Ectodermal cell (in vitro differentiated cells): ENCODE data around the gene CABLES1.
"Not testable (repeated sequence)": the region's sequence is repeated elsewhere in the genome, so short reads cannot be mapped to it uniquely, and the experiment has no call there.

Experiments used
- H3K27ac ChIP-seq: 2 replicates; pipeline ENCODE4 v1.7.0; 2013; ENCODE audit warnings: mild to moderate bottlenecking, low read depth, low read length; ENCODE audit not compliant: insufficient read depth, poor library complexity, severe bottlenecking
- H3K27me3 ChIP-seq: 2 replicates; pipeline ENCODE4 v1.7.0; 2013; ENCODE audit warnings: mild to moderate bottlenecking, low read length; ENCODE audit not compliant: insufficient read depth, control insufficient read depth, poor library complexity, severe bottlenecking
- H3K36me3 ChIP-seq: one replicate; pipeline ENCODE4 v1.7.0; 2013; ENCODE audit warnings: low read length; ENCODE audit not compliant: control insufficient read depth, insufficient read depth
- H3K4me1 ChIP-seq: one replicate; pipeline ENCODE4 v1.7.0; 2013; ENCODE audit warnings: low read length; ENCODE audit not compliant: control insufficient read depth, insufficient read depth
- H3K4me3 ChIP-seq: 2 replicates; pipeline ENCODE4 v1.7.0; 2013; ENCODE audit warnings: low read depth, low read length, control low read depth; ENCODE audit not compliant: insufficient read depth
- H3K9me3 ChIP-seq: 2 replicates; pipeline ENCODE4 v1.7.0; 2013; ENCODE audit warnings: mild to moderate bottlenecking, low read length, moderate library complexity; ENCODE audit not compliant: control insufficient read depth
- WGBS, 2 experiments: methylation state at CpG; one replicate each; pipeline ENCODE4 v1.1.7; 2013; ENCODE audit warnings: missing lambda C conversion rate in 2 of 2; 5-methylcytosine and 5-hydroxymethylcytosine counted together

CABLES1 gene

DNA sequence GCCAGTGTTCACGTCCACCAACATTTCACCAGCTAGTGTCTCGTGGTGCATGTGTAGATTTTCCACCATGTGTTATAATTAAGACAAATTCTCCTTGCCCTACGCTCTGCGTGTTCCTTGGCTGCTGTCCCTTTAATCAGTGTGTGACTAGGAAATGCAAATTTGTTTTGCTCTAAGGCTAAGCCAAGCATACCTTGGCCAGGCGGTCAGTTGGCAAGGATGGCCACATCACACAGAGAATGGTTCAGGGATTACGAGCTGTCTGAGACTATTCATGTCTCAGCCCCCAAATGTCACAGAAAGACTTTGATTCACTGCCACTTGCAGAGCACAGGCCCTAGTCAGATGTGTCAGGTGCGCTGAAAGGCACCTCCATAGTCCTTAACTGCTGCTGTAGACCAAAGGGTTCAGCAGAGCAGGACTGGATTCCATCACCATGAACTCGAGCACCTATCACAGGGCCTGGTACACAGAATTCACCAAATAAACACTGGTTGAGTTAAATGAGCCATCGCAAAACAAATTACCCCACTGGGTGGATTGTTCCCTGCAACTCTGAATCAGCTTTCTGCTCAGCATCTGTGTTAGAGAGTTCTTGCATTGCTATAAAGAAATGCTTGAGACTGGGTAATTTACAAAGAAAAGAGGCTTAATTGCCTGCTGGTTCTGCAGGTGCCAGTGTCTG is 128.4 kb downstream of the CABLES1 start:
- Histone ChIP-seq H3K36me3 (no peaks in the 10 kb centered on the region), H3K4me1 (peaks cover 21% of the 10 kb centered on the region), H3K27ac (no peak overlapping the region), H3K4me3 (no peak overlapping the region), H3K9me3 (no peaks in the 10 kb centered on the region), H3K27me3 (no peaks in the 10 kb centered on the region)
- 93 to 94% methylated on average over 9 of the region's 9 CpGs for WGBS, 2 experiments

GRCh38 chr18:23265682-23266399 is 130.6 kb downstream of the CABLES1 start:
- no peak overlapping the region for H3K4me3 ChIP-seq
- no peak overlapping the region for H3K27ac ChIP-seq
- no peaks in the 10 kb centered on the region for H3K27me3 ChIP-seq
- H3K36me3 ChIP-seq: no peaks in the 10 kb centered on the region
- H3K4me1 ChIP-seq: no peaks in the 10 kb centered on the region
- WGBS, 2 experiments: 81 to 87% methylated on average over 7 of the region's 7 CpGs
- no peaks in the 10 kb centered on the region for H3K9me3 ChIP-seq

DNA sequence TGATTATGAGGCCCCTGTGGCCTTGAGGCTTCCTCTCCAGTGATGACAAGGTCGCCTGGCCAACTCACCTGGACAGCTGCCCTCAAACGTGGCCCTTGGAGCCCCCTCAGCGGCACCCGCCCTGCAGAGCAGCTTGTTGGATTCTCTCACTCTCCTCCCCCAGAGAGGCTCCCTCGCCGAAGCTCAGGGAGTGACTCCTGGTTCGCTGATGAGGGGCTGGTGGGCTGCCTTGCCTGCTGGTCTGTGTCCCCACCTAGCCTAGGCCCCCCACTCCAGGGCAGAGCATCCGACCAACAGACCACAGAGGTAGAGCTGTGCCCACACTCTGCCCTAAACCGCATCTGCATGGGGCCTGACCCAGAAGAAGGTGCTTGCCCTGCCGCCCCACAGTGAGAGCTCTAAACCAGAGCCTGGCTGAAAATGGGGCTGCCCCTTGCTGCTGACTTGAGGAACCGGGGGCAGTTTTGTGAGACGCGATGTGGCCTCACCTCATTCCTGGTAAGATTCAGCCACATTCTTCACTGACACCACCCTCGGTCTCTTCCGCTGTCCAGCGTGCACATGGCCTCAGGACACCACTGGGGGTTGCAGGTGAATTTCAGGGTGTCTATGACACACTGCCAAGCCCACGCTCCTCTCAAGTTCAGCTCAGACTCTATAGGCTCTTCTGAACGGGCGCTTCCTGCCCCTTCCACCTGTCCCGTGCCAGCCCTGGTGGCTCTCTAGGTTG is 131.6 kb downstream of the CABLES1 start:
- Histone ChIP-seq H3K4me3 (no peak overlapping the region), H3K9me3 (no peaks in the 10 kb centered on the region), H3K36me3 (no peaks in the 10 kb centered on the region), H3K4me1 (no peaks in the 10 kb centered on the region), H3K27me3 (no peaks in the 10 kb centered on the region), H3K27ac (no peak overlapping the region)
- WGBS, 2 experiments: 90 to 94% methylated on average over 20 of the region's 20 CpGs

DNA sequence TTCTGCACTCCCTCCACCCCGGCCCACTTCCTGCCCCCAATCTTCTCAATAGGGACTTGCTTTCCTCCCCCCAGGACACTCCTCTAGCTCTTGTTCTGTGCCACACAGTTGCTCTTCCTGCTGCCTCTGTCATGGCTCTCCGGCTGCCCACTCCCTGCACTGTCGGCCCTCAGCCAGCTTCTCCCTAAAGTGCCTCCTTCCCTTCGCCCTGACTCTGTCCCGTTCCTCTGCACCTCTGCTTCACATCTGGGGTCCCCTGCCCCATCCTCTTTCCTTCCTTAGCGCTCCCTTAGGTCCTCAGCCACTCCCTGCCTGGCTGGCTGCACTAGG is 132.1 kb downstream of the CABLES1 start:
- H3K4me3 ChIP-seq: no peak overlapping the region
- H3K9me3 ChIP-seq: no peaks in the 10 kb centered on the region
- no peaks in the 10 kb centered on the region for H3K27me3 ChIP-seq
- H3K36me3 ChIP-seq: no peaks in the 10 kb centered on the region
- H3K4me1 ChIP-seq: no peaks in the 10 kb centered on the region
- WGBS, 2 experiments: 88 to 94% methylated on average over 6 of the region's 6 CpGs
- no peak overlapping the region for H3K27ac ChIP-seq

DNA sequence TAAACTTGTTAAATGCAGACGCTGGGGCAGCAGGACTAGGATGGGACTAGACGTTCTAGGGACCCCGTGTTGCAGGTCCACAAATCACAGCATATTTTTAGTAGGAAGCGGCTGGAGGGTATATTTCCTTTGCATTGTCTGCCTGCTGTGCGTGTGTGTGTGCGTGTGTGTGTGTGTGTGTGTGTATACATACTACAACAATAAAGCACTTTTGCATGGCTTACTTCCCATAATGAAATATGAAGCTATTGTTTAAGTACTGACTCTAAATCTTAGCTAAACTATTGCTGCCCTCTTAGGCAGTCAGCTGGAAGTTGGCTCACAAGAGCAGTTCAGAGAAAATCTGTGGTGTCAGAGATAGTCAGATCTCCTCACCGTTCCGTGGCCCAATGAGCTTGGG is 133.4 kb downstream of the CABLES1 start:
- Histone ChIP-seq H3K4me1 (no peaks in the 10 kb centered on the region), H3K27me3 (no peaks in the 10 kb centered on the region), H3K9me3 (no peaks in the 10 kb centered on the region), H3K4me3 (no peak overlapping the region), H3K36me3 (no peaks in the 10 kb centered on the region), H3K27ac (no peak overlapping the region)
- WGBS, 2 experiments: 90 to 95% methylated on average over 6 of the region's 8 CpGs

GRCh38 chr18:23269068-23269467 is 133.8 kb downstream of the CABLES1 start:
- H3K9me3 ChIP-seq, H3K27ac ChIP-seq, H3K4me3 ChIP-seq, H3K36me3 ChIP-seq, H3K4me1 ChIP-seq, H3K27me3 ChIP-seq: not testable (repeated sequence)
- WGBS, 2 experiments: 90 to 92% methylated on average over 1 of the region's 1 CpG

GRCh38 chr18:23269928-23270327 is 134.6 kb downstream of the CABLES1 start:
- H3K27ac ChIP-seq: no peak overlapping the region
- H3K4me1 ChIP-seq: no peaks in the 10 kb centered on the region
- no peak overlapping the region for H3K4me3 ChIP-seq
- H3K27me3 ChIP-seq: no peaks in the 10 kb centered on the region
- no peaks in the 10 kb centered on the region for H3K9me3 ChIP-seq
- no peaks in the 10 kb centered on the region for H3K36me3 ChIP-seq
- 90 to 92% methylated on average over 2 of the region's 2 CpGs for WGBS, 2 experiments

DNA sequence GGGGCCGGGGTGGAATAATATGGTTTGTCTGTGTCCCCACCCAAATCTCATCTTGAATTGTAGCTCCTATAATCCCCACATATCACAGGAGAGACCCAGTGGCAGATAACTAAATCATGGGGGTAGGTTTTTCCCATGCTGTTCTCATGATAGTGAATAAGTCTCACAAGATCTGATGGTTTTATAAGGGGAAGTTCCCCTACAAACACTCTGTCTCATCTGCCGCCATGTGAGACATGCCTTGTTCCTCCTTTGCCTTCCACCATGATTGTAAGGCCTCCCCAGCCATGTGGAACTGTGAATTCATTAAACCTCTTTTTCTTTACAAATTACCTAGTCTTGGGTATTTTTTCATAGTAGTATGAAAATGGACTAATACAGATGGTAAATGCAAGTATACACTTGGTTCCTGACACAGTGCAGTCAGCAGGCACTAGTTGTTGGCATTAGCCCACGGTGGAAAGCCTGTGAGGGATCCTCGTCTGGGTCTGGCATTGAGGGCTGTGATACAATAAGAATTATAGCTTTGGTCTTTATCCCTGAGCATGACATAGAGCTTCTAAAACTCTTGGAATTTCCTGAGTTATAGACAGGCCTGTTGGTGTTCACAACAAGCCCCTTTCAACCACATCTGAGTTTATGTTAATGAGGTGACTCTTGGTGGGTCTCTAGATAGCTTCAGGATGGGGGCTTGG is 135.8 kb downstream of the CABLES1 start:
- no peaks in the 10 kb centered on the region for H3K27me3 ChIP-seq
- no peaks in the 10 kb centered on the region for H3K4me1 ChIP-seq
- H3K4me3 ChIP-seq: no peak overlapping the region
- no peaks in the 10 kb centered on the region for H3K36me3 ChIP-seq
- no peaks in the 10 kb centered on the region for H3K9me3 ChIP-seq
- no peak overlapping the region for H3K27ac ChIP-seq
- 93 to 95% methylated on average over 3 of the region's 4 CpGs for WGBS, 2 experiments

DNA sequence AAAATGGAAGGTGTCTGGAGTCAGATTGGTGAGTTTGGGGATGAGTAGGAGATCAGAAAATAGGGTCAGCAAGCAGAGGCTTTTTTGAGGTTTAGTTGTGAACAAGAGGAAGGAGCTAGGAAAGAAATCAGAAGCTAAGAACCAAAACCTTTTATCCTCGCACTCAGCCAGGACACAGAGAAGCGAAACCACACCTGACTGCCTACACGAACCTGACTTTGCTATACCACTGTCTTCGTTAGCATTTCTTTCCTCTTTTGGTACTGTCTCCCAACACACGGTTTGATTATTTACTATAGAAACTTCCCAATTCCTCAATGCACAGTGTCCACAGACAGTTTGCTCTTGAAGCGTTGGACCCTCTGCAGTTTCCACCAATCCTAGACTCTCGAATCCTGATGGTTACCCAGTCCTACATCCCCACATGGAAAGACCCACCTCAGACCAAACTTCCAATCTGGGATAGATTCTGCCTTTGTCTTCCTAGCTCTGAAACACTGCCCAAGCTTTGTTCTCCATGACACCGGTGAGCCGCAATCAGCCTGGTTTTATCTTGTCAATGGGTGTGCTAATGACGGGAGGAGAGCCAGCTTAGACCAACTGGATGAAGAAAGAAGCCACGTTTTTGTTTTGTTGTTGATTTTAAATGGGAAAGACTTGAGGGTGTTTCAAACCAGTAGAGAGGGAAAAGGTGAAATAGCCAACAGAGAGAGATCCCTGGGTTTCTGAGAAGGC is 137.4 kb downstream of the CABLES1 start:
- Histone ChIP-seq H3K36me3 (no peaks in the 10 kb centered on the region), H3K27me3 (no peaks in the 10 kb centered on the region), H3K4me1 (no peaks in the 10 kb centered on the region), H3K4me3 (no peak overlapping the region), H3K27ac (no peak overlapping the region), H3K9me3 (no peaks in the 10 kb centered on the region)
- WGBS, 2 experiments: 81% methylated on average over 11 of the region's 11 CpGs
